Endothelial cell (in vitro differentiated cells): ENCODE results near the gene UGT1A5. TPM values are rescaled to one million over a fixed set of nuclear protein-coding genes. Genes with fewer than 3 reads are reported as not detected.

ENCODE experiments used
- DNase-seq: peaks from one replicate; pipeline ENCODE4 v3.0.0; 2021; ENCODE audit warnings: low spot score
- H3K27ac Mint-ChIP-seq: one replicate; pipeline ENCODE4 v1.8.0; 2021; ENCODE audit warnings: mixed read lengths, inconsistent platforms; ENCODE audit not compliant: unreplicated experiment
- H3K27me3 Mint-ChIP-seq: one replicate; pipeline ENCODE4 v1.8.0; 2021; ENCODE audit warnings: mild to moderate bottlenecking, moderate library complexity, mixed read lengths, inconsistent platforms; ENCODE audit not compliant: unreplicated experiment
- H3K36me3 Mint-ChIP-seq: one replicate; pipeline ENCODE4 v1.8.0; 2021; ENCODE audit warnings: mild to moderate bottlenecking, low read depth, mixed read lengths, inconsistent platforms; ENCODE audit not compliant: unreplicated experiment
- H3K4me1 Mint-ChIP-seq: one replicate; pipeline ENCODE4 v1.8.0; 2021; ENCODE audit warnings: mild to moderate bottlenecking, mixed read lengths, inconsistent platforms; ENCODE audit not compliant: unreplicated experiment
- H3K4me3 Mint-ChIP-seq: one replicate; pipeline ENCODE4 v1.8.0; 2021; ENCODE audit warnings: mild to moderate bottlenecking, mixed read lengths, inconsistent platforms; ENCODE audit not compliant: unreplicated experiment
- H3K9me3 Mint-ChIP-seq: one replicate; pipeline ENCODE4 v1.8.0; 2021; ENCODE audit warnings: mixed read lengths, inconsistent platforms; ENCODE audit not compliant: unreplicated experiment
- CTCF ChIP-seq: fragments of 200-600 bp; sonication (generic); IDR thresholded peaks from one replicate; pipeline ENCODE4 v1.5.0; 2021; ENCODE audit warnings: antibody characterized with exemption; ENCODE audit not compliant: unreplicated experiment
- total RNA-seq: library from RNA; stranded (reverse); fragmentation: NEBNext Ultra II Directional; extraction: Animal tissue kit (Norgen Biotek cat#: 25700); gene quantifications from one replicate; pipeline ENCODE4 v1.2.1, GENCODE V29; 2021; ENCODE audit not compliant: unreplicated experiment

UGT1A5 gene
- total RNA-seq, 1 donor from 2014 or later: not detected

DNA sequence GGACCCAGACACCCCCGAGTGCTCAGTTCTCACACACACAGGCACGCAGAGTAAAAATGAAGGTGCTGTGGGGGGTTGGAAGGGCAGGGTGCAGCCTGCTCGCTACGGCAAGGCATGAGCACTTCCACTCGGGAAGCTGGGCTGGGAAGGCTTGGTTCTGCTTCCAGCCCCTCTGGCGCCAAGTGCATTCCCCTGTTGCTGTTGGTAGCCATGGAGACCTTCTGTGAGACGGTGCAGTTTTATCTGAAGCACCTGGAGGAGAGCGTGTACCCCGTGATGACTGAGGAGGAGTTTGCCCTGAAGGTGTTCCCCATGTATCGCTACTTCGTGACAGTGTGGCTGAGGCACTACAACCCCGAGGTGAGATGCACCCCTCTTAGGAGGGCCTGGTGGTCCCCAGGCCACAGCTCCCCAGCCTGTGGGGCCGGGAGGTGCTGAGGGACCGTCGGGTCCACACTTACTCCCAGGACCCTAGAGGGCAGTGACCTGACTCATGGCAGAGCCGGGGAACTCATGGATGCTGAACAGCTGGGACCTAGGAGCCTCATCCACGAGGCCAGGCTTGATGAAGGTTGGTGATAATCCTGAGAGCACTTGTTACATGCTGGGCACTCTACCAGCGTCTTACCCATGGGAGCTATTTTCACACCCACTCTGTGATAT, 80.9 kb downstream of the UGT1A5 start:
- no peaks in the 10 kb centered on the region for H3K4me1 Mint-ChIP-seq
- DNase-seq: no peak

GRCh38 chr2:233794128-233794658, 81.5 kb downstream of the UGT1A5 start:
- Mint-ChIP-seq H3K27ac (no peak overlapping the region), H3K27me3 (peaks cover 14% of the 10 kb centered on the region), H3K36me3 (peaks cover 14% of the 10 kb centered on the region), H3K4me1 (no peaks in the 10 kb centered on the region), H3K4me3 (no peak overlapping the region), H3K9me3 (no peaks in the 10 kb centered on the region)
- TF ChIP-seq CTCF: no peak
- DNase-seq: no peak

More for the DNA sequence above, 80.9 kb downstream of the UGT1A5 start:
- Mint-ChIP-seq H3K36me3 (peaks cover 17% of the 10 kb centered on the region), H3K27me3 (peaks cover 12% of the 10 kb centered on the region), H3K4me3 (no peak overlapping the region), H3K27ac (no peak overlapping the region), H3K9me3 (no peaks in the 10 kb centered on the region)
- TF ChIP-seq CTCF: no peak

- H3K9me3 Mint-ChIP-seq: no peaks in the 10 kb centered on the region
- TF ChIP-seq CTCF: no peak
- H3K4me3 Mint-ChIP-seq: no peak overlapping the region
- H3K36me3 Mint-ChIP-seq: peaks cover 7% of the 10 kb centered on the region
- H3K27me3 Mint-ChIP-seq: peaks cover 17% of the 10 kb centered on the region
- DNase-seq: no peak
- no peaks in the 10 kb centered on the region for H3K4me1 Mint-ChIP-seq
- no peak overlapping the region for H3K27ac Mint-ChIP-seq
Observed at GRCh38 chr2:233795735-233796171, 83.0 kb downstream of the UGT1A5 start.

DNA sequence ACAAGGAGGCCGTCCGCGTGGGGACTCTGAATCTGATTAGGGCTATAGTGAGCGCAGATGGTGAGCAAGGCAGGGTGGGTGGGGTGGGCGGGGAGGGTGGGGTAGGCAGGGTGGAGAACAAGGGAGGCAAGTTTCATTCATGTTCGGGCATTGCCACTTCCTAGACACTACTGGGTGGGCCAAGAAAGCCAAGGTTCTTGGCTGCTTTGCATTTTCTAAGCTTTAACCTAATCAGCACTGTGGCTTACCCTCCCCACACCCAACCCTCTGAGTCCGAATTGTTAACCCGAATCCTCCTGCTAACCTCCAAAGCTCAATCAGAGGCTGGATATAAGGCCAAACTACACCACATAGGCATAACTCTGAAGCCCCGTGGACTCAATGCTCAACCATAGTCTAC, 83.5 kb downstream of the UGT1A5 start:
- H3K27ac Mint-ChIP-seq: no peak overlapping the region
- H3K36me3 Mint-ChIP-seq: peaks cover 5% of the 10 kb centered on the region
- no peak for DNase-seq
- no peaks in the 10 kb centered on the region for H3K9me3 Mint-ChIP-seq
- no peaks in the 10 kb centered on the region for H3K4me1 Mint-ChIP-seq
- H3K27me3 Mint-ChIP-seq: peaks cover 16% of the 10 kb centered on the region
- no peak overlapping the region for H3K4me3 Mint-ChIP-seq
- no peak for TF ChIP-seq CTCF

DNA sequence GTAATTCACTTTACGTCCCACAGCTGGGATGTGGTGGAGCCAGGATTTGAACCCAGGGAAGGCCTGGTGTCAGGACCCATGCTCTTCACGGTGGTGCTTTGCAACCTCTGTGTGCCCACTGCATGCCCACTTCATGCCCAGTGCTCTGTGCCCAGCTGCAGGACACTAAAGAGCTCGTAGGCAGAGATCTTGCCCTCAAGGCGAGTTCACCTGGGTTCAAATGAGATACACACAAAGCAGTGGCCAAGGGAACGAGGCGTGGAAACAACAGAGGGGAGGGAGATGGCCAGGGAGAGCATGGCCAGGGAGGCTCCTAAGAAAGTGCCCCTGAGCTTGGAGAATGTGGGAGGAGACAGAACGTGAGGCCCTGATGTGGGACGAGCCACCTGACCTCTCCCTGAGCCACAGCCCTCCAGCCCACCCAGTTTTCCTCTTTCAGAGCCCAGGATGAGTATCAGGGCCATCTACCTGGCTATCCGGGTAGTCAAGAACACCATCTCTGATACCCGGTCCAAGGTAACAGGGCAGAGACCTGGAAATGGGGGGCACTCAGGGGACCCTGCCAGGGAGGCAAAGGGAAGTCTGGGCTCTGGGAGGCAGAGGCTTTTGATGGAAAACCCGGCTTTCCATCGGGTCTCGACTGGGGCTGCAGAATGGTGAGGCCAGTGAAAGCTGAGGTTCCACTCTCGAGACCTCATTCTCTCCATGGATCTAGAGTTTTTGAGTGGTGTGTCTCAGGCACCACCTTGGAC, 85.8 kb downstream of the UGT1A5 start:
- DNase-seq: no peak
- Mint-ChIP-seq H3K36me3 (no peaks in the 10 kb centered on the region), H3K4me1 (no peaks in the 10 kb centered on the region), H3K4me3 (no peak overlapping the region), H3K27me3 (peaks cover 14% of the 10 kb centered on the region), H3K9me3 (no peaks in the 10 kb centered on the region), H3K27ac (peak overlapping the region; percentile 44)
- no peak for TF ChIP-seq CTCF
